CD1c-positive myeloid dendritic cell (primary cell): Measurements from ENCODE around the gene SLC18B1.
A peak's percentile ranks its signal among the peaks of the same experiment; 100 is the strongest.
"Not testable (repeated sequence)": the region's sequence is repeated elsewhere in the genome, so short reads cannot be mapped to it uniquely, and the experiment has no call there.

Source experiments
- DNase-seq: peaks from one replicate; pipeline ENCODE4 v3.0.0-alpha.2; 2016; ENCODE audit errors: extremely low spot score

Gene SLC18B1

DNA sequence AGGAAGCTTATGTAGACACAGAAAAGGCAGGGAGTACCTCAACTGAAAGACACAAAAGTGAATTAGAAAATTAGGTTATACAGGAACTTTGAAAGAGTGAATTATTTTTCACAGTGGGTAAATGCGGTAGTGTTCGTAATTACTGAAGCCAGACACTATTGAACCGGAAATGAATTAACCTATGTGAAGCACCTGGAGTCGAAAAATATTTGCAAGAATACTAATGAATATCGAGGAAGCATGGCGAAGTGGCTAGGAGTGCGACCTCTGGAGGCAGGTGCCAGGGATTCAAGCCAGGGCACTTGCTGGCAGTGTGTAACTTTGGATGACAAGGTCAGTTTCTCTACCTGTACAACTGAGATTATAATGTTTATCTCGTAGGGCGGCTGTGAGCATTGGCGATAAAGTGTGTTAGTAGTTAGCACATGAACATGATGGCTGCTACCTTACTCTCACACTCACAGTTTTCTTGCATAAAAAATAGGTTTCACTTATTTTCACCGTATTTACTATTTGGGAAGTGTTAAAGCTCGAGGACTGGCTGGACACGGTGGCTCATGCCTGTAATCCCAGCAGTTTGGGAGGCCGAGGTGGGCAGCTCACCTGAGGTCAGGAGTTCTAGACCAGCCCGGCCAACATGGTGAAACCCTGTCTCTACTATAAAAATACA is 567 bp upstream of the SLC18B1 start:
- peak; percentile 62 for DNase-seq

DNA sequence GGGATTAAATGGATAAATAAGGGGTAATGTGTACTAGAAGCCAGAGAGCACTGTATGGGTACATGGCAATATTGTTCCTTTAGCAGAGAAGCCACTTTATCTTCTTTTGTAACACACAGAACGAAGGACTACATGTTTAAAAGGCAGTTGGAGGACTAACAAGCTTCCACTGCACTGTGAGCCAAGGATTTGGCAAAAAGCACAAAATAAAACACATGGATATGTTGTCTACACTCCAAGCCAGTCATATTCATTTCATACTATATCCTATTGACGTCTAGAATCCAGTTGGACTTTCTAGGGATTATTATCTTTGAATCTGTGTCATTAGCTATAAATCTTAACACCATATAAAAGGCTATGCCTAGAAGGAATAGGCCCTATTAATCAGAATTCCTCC is 3.0 kb downstream of the SLC18B1 start:
- no peak for DNase-seq

DNA sequence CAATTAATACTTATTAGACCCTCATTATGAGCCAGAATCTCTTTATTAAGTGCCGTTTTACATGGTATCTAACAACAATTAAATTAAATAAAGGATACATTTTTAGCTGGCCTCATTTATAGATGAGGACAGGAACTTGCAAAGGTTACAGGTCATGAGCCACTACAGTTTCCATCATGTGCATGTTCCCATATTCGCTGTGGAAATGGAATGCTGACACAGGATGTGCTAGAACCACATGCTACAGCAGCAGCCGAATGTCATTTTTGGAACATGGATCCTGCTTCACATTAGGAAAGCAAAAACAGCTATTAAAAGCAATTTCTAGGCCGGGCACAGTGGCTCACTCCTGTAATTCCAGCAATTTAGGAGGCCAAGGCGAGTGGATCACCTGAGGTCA is 5.9 kb downstream of the SLC18B1 start:
- no peak for DNase-seq

DNA sequence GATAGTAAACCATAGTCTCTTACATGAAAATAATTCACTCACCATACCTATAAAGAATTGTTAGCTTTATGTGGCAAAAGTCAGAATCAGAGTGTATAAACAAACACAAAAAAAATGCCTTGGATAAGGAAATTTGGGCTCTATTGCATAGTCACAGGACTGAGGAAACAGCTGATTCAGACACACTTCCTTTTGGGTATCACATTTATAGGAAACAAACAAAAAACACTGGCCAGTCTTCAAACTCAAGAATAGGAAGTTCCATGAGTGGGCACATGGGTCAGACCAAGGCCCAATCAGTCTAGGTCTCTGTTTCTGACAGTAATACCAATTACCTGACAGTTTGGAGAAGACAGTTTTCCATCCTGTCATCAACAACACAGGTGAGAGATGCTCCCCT is 8.0 kb downstream of the SLC18B1 start:
- DNase-seq = no peak

DNA sequence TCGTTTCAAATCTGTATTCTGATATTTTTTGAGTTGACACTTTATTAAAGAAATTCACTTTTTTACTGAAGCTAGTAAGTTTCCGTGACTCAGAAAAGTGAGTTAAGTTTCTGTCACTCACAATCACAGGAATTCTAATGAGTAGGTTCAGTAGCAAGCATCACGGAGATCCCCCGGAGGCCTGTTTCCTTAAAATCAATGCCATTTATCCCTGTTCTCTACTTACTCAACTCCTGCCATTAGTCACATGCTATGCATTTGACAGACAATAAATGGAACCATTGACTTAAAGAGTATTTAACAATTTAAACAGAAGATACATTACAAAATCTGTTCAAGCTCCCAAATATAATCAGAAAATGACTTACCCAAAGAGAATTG is 9.1 kb downstream of the SLC18B1 start:
- no peak for DNase-seq

DNA sequence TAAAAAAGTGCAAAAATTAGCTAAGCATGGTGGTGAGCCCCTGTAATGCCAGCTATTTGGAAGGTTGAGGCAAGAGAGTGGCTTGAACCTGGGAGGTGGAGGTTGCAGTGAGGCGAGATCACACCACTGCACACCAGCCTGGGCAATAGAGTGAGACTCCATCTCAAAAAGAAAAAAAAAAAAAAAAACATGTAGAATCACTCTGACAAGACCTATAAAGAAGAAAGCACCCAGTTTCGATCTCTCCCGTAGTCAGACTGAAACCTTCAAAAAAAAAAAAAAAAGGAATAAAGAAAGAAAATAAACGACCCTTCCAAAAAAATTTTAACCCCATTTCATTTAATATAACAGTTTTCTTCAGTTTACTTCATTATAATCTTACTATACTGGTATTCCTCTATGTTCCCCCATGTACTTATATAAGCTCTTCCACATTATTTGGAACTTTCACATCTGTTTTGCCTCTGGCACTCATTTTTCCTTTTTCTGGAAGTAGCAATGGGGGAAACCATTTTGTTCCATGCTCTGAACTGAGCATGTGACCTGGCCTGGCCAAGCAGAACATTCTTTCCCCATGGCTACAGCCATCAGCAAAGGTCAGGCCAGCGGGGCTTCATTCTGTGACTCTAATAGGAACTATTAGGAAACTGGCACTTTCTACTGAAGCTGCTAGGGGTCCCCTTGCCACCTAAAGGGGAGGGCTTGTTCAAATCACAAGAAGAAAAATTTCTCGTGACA is 9.6 kb downstream of the SLC18B1 start:
- no peak for DNase-seq

DNA sequence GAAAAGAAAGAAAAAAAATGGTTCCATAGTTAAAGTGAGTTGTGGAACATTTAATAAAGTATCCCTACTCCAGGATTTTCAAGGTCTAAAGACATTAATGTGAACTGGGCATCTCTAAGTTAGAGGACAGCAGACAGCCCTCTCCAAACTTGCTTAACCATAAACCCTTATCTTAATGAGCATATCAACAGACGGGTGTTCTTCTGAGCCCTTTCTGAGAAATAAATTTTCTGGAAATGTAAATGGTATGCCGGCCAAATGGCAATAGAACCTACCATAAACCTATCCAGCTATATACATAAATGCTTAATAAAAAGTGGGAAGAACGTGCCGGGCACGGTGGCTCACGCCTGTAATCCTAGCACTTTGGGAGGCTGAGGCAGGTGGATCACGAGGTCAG is 12.5 kb downstream of the SLC18B1 start:
- DNase-seq = no peak

DNA sequence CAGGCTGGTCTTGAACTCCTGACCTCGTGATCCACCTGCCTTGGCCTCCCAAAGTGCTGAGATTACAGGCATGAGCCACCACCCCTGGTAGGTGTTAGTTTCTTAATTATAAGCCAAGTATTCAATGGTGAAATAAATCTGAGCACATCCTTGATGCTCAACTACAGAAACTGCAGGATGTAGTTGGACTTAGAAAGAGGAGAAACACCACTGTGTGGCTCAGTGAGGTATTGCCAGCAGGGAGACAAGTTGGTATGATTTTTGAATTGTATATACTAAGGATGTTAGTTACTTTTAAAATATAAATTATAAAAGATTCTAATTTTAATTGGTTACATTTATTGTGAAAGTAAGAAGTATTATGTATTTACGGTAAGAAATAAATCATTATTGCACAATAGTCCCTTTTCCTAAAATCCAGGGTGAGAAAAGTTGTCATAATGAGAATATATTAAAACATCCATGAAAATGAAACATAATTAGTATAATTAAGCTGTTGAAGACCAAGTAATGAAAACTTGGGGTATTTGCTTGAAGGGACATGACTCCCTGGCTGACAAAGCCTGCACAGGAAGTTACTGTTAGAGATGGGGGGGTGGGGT is 17.6 kb downstream of the SLC18B1 start:
- no peak for DNase-seq

DNA sequence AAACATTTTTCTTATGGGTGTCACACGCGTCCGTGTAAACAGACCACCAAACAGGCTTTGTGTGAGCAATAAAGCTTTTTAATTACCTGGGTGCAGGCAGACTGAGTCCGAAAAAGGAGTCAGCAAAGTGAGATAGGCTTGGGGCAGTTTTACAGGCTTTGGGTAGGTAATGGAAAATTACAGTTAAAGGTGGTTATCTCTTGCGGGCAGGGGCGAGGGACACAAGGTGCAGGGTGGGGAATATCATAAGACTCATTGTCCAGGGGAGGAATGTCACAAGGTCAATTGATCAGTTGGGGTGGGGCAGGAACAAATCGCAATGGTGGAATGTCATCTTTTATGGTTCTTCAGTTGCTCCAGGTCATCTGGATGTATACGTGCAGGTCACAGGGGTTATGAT is 20.6 kb downstream of the SLC18B1 start:
- DNase-seq = not testable (repeated sequence)

DNA sequence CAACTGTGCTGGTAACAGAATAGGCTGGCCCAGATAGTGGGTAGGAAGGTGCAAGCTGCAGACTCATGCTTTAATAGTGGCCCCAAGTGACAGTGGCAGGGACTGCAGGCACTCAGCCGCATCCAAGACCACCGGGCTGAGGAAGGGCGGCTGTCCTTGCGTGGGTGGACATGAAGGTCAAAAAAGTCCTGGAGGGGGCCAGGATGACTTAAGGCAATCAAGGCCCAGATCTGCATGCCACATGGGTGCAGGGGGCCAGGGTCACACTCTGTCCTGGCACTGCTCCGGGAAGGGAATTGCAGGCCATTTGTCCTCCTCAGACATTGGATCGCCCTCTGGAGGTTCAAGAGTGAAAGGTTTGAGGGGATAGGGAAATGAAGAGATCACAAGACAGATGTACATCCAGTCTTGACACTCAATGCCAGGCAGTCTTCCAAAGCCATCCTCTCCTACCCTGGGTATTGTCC is 30.4 kb downstream of the SLC18B1 start:
- DNase-seq = peak; percentile 59

DNA sequence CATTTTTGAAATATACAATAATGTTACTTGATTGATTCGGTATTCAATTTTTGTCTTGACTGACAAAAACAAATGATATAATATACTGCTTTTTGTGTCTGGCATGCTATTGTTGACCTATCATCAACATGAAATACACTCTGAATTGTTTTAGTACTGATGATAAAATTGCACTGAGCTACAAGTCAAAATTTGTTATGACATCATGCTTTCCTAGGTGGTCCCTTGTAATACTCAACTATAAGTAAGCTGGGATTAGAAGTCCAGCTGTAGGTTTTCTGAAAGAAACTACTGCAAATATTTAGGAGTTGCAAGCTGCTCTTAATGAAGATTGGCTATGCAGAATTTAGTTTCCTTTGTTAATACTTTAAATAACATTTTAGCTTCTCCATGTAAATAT is 32.9 kb downstream of the SLC18B1 start:
- no peak for DNase-seq

DNA sequence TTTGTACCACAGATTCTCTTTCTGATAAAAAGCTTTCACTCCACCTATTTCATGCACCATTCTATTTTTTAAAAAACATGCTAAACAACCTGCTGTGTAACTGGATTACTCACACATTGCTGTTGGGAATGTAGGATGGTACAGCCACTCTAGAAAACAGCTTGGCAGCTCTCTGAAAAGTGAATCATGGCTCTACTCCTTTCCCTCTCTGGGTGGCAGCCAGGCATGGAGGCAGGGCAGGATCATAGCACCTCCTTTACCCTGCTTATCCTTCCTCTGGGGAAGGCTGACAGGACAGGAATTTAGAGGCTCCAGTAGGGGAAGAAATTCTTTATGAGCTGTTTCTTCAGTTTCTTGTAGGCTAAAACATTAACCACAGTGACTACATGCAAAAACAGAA is 34.1 kb downstream of the SLC18B1 start:
- DNase-seq = no peak

DNA sequence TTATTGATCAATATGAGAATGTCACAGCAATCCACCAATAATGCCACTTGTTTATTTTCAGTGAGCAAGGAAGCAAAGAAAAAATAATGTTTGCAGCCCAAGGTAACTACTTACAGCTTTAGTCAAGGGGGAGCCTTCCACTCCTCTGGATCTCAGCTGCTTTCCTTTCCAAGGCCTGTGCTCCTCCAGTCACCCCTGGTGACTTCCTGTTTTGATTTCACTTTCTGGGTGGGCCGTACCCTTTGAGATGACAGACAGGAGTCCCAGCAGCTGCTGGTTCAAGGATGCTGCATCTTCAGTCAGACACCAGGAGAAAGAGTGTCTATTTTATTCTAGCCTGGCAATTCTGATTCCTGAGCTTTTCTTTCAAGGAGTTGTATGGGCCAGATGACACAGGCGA is 35.2 kb downstream of the SLC18B1 start:
- peak; percentile 58 for DNase-seq

DNA sequence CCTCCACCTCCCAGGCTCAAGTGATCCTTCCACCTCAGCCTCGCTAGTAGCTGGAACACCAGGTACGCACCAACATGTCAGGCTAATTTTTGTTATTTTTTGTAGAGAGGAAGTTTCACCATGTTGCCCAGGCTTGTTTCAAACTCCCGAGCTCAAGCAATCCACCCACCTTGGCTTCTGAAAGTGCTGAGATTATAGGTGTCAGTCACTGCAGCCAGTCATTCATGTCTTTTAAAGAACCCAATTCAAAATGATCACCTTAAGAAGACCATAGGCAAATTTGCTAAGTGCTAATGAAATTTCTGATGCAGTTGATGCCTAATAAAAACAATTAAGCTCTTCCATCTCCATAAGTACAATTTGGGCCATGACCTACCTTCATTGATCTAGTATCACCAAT is 38.2 kb downstream of the SLC18B1 start:
- DNase-seq = no peak

DNA sequence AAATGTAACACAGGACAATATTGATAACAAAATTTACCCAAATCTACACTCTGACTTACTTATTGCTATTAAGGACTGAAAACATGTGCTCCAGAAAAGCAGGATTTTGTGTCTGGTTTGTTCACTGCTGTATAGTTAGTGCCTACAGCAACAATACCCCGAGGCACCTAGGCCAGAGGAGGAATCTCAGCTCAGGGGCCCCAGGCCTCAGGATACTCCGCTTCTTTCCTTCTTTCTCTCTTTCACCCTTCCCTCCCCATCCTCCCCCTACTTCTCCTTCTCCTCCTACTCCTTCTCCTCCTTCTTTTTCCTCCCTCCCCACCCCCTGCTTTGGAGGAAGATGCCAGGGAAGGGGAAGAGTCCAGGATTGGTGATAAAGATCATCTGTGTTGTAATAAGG is 39.7 kb downstream of the SLC18B1 start:
- no peak for DNase-seq

DNA sequence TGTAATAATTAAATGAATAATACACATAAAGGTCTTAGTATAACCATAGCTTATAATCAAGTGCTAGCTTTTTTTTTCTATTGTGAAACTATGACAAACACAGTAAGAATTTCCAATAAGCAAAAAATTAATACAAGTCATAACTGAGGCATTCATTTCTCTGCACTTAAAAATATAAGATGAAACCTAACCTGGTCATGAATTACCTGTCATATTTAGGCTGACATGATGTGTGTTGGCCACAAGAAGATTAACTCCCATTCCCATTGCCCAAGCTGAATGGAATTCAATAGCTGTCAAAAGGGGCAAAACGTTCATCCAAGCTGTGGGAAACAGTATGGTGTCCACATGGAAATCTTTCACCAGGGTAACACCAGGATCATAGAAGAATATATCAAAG is 46.2 kb downstream of the SLC18B1 start:
- no peak for DNase-seq

DNA sequence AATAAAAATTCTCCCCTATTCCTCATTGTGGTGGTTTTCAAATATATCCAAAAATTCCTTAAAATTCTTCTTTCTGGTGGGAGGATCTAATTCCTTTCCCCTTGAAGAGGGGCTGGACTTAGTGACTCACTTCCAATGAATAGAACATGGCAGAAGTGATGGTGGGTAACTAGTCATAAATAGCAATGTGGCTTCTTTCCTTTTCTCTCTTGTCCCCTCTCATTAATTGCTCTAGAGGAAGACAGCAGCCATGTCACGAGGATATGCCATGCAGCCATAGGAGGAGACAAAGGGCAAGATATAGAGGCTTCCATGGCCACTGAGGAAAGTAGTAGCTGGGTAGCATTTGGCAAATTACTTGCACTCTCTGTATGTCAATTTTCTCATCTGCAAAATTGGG is 46.6 kb downstream of the SLC18B1 start:
- no peak for DNase-seq

DNA sequence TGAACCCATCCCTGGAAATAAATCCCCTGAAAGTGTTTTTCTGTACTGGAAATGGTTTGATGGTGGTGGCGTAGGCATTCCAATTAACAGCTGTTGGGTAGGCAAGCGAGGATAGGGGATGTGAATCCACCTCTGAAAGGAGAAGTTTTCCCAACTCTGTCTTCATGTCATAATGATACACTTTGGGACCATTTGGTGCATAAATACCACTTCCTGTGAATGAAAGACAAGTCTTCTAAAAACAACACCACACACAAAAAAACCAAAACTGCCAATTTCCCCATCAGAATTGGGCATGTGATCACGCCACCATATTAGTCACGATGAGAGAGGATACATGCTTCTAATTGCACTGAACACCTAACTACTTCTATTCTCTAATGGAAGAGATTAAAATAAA is 47.1 kb downstream of the SLC18B1 start:
- DNase-seq = peak; percentile 81

DNA sequence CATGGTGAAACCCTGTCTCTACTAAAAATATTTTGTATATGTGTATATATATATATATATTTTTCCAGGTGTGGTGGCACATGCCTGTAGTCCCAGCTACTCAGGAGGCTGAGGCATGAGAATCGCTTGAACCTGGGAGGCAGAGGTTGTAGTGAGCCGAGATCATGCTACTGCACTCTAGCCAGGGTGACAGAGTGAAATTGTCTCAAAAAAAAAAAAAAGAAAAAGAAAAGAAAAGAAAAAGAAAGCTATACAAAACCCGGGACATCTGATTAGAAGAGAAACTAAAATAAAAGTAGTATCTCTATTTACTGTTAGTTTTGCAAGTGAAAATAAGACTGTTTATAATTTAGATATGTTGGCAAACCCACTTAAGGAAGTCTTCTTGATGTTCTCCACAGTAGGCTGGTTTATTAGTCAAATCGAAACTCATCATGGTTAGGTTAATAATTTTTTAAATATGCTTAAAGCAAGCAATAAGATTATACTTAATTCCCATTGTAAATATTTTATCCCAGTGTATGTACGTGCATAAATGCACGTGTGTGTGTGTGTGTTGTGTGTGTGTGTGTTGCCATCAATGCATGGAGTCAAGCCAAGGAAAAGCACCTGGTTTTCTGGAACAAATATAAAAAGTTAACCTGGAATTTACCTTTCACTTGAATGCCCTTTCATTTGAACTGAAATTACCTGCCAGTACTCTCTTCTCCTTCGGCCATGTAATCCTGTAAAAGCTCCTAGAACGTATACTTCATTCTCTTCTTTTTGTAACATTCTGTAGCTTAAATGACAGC is 47.8 kb downstream of the SLC18B1 start:
- DNase-seq = peak; percentile 32

DNA sequence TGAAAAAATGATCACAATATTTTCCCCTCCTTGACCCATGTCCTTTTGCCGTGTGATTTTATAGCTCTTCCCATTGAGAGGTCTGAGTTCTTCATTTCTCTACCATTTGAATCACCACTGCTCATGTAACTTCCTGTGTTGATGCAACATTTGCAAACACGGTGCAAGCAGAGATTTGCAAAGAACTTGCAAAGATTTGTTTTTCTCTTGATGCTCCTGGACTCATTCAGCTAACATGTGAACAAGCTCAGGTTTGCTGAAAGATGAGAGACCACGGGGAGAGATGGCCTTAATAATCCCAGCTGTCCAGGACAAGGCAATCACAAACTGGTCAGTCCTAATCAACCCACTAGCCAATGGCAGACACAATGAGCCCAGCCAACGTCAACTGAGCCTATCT is 49.3 kb downstream of the SLC18B1 start:
- peak; percentile 72 for DNase-seq

DNA sequence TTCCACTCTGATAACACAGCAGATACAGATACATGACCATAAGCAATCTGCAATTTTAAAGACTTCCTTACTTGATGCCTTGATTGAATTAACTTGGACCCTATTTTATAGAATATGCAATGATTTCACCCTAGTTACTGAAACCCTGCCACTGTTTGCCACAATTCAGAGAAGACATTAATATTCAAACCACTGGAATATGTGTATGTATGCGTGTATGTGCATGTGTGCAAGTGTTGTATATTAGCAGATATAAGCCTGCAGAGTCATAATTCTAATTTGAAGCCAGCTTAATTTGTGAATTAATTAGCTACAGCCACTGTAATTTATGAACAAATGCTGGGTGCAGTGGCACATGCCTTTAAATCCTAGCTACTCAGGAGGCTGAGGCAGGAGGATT is 50.0 kb downstream of the SLC18B1 start:
- no peak for DNase-seq

DNA sequence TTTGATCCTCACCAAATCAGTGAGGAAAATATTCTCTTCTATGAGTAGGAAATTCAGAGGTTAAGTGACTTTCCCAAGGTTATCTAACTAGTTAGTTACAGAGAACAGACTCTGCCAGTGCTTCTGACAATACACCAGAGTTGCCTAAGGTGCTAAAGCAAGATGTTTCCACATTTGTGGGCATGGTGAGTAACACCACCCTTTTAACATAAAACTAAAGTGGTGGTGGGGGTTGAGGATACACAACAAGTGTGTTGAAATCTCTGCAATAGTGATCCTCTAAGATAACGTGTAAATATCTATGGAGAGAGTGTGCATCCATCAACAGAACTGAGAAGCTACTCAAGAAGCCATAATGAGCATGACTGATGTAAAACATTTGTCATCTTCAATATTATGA is 52.4 kb downstream of the SLC18B1 start:
- DNase-seq = peak; percentile 59
